Measurements from ENCODE around the gene EPHB1. TPM values are rescaled to one million over a fixed set of nuclear protein-coding genes. Genes with fewer than 3 reads are reported as not detected.

EPHB1 gene
- total RNA-seq, 1 experiment from 2014 or later, result 0.73 TPM

- Mint-ChIP-seq H3K27me3 (ENCODE audit: unreplicated experiment) (peaks cover 46% of the 10 kb centered on the region), H3K4me1 (ENCODE audit: low read depth, unreplicated experiment) (no peaks in the 10 kb centered on the region)
Measured at GRCh38 chr3:135082706-135083105, 287.6 kb downstream of the EPHB1 start.

GRCh38 chr3:135083179-135083578, 288.1 kb downstream of the EPHB1 start:
- no peaks in the 10 kb centered on the region for H3K36me3 Mint-ChIP-seq (ENCODE audit: insufficient read depth, unreplicated experiment)
- TF ChIP-seq CTCF (IDR thresholded peaks at IDR 0.05; ENCODE audit: unreplicated experiment), result no peak
- CTCF ChIA-PET, result no interaction called here
- BruUV-seq (replicated peaks), result no TSS peak
- intact Hi-C loops (cut with micrococcal nuclease; ENCODE audit: unreplicated experiment), result loop anchor here (10.0 kb wide), 1 partner anchor 812 kb away; no protein-coding TSS in a partner anchor
- no peaks in the 10 kb centered on the region for H3K9me3 Mint-ChIP-seq (ENCODE audit: low read depth, unreplicated experiment)
- no peak overlapping the region for H3K4me3 Mint-ChIP-seq (ENCODE audit: low read depth, unreplicated experiment)
- no peaks in the 10 kb centered on the region for H3K4me1 Mint-ChIP-seq (ENCODE audit: low read depth, unreplicated experiment)
- DNase-seq, result no peak
- H3K27ac Mint-ChIP-seq (ENCODE audit: unreplicated experiment), result no peak overlapping the region
- peaks cover 42% of the 10 kb centered on the region for H3K27me3 Mint-ChIP-seq (ENCODE audit: unreplicated experiment)

More at GRCh38 chr3:135082706-135083105, 287.6 kb downstream of the EPHB1 start:
- intact Hi-C loops (cut with micrococcal nuclease; ENCODE audit: unreplicated experiment), result loop anchor here (10.0 kb wide), 1 partner anchor 812 kb away; no protein-coding TSS in a partner anchor
- CTCF ChIA-PET, result no interaction called here
- no peak for DNase-seq
- TF ChIP-seq CTCF (IDR thresholded peaks at IDR 0.05; ENCODE audit: unreplicated experiment), result no peak
- H3K27ac Mint-ChIP-seq (ENCODE audit: unreplicated experiment), result no peak overlapping the region
- no peaks in the 10 kb centered on the region for H3K9me3 Mint-ChIP-seq (ENCODE audit: low read depth, unreplicated experiment)
- no TSS peak for BruUV-seq (replicated peaks)
- H3K4me3 Mint-ChIP-seq (ENCODE audit: low read depth, unreplicated experiment), result no peak overlapping the region
- no peaks in the 10 kb centered on the region for H3K36me3 Mint-ChIP-seq (ENCODE audit: insufficient read depth, unreplicated experiment)

GRCh38 chr3:135083756-135084155, 288.7 kb downstream of the EPHB1 start:
- CTCF ChIA-PET, result interaction anchor here (1.0 to 1.4 kb wide), 2 partner anchors 12 to 23 kb away, joined by 3 read pairs; no protein-coding TSS in a partner anchor
- TF ChIP-seq CTCF (IDR thresholded peaks at IDR 0.05; ENCODE audit: unreplicated experiment), result no peak
- H3K27ac Mint-ChIP-seq (ENCODE audit: unreplicated experiment), result no peak overlapping the region

GRCh38 chr3:135084405-135084804, 289.3 kb downstream of the EPHB1 start:
- no peak for TF ChIP-seq CTCF (IDR thresholded peaks at IDR 0.05; ENCODE audit: unreplicated experiment)
- peak; percentile 50 for DNase-seq
- CTCF ChIA-PET, result interaction anchor here (0.6 to 1.4 kb wide), 4 partner anchors 12 to 1408 kb away, joined by 3 read pairs; no protein-coding TSS in a partner anchor
- intact Hi-C loops (cut with micrococcal nuclease; ENCODE audit: unreplicated experiment), result loop anchor here (10.0 kb wide), 1 partner anchor 810 kb away; no protein-coding TSS in a partner anchor
- no peaks in the 10 kb centered on the region for H3K9me3 Mint-ChIP-seq (ENCODE audit: low read depth, unreplicated experiment)
- peaks cover 38% of the 10 kb centered on the region for H3K27me3 Mint-ChIP-seq (ENCODE audit: unreplicated experiment)
- no peak overlapping the region for H3K4me3 Mint-ChIP-seq (ENCODE audit: low read depth, unreplicated experiment)
- H3K36me3 Mint-ChIP-seq (ENCODE audit: insufficient read depth, unreplicated experiment), result no peaks in the 10 kb centered on the region
- H3K27ac Mint-ChIP-seq (ENCODE audit: unreplicated experiment), result no peak overlapping the region
- H3K4me1 Mint-ChIP-seq (ENCODE audit: low read depth, unreplicated experiment), result no peaks in the 10 kb centered on the region
- no TSS peak for BruUV-seq (replicated peaks)

More at GRCh38 chr3:135083756-135084155, 288.7 kb downstream of the EPHB1 start:
- Mint-ChIP-seq H3K4me1 (ENCODE audit: low read depth, unreplicated experiment) (no peaks in the 10 kb centered on the region), H3K4me3 (ENCODE audit: low read depth, unreplicated experiment) (no peak overlapping the region), H3K36me3 (ENCODE audit: insufficient read depth, unreplicated experiment) (no peaks in the 10 kb centered on the region), H3K9me3 (ENCODE audit: low read depth, unreplicated experiment) (no peaks in the 10 kb centered on the region), H3K27me3 (ENCODE audit: unreplicated experiment) (peaks cover 40% of the 10 kb centered on the region)
- BruUV-seq (replicated peaks), result no TSS peak
- intact Hi-C loops (cut with micrococcal nuclease; ENCODE audit: unreplicated experiment), result loop anchor here (10.0 kb wide), 1 partner anchor 811 kb away; no protein-coding TSS in a partner anchor
- DNase-seq, result no peak

Data from Calu3 (cell line).